HPDE6-E6E7 (cell line): ENCODE data around the gene BAZ1A.
"Not testable (repeated sequence)": the region's sequence is repeated elsewhere in the genome, so short reads cannot be mapped to it uniquely, and the experiment has no call there.

ENCODE experiments used
- DNase-seq: peaks from one replicate; pipeline ENCODE4 v3.0.0; 2011; ENCODE audit warnings: missing footprints; ENCODE audit errors: extremely low spot score

BAZ1A gene

GRCh38 chr14:34853041-34853440, 22.1 kb downstream of the BAZ1A start:
- no peak for DNase-seq

GRCh38 chr14:34851395-34851794, 23.8 kb downstream of the BAZ1A start:
- peak; percentile 33 for DNase-seq

GRCh38 chr14:34845869-34846268, 29.3 kb downstream of the BAZ1A start:
- no peak for DNase-seq

GRCh38 chr14:34843011-34843554, 32.1 kb downstream of the BAZ1A start:
- peak; percentile 81 for DNase-seq

- DNase-seq = no peak
Measured at GRCh38 chr14:34837801-34838322, 37.3 kb downstream of the BAZ1A start.

GRCh38 chr14:34835312-34835711, 39.8 kb downstream of the BAZ1A start:
- no peak for DNase-seq

GRCh38 chr14:34833549-34834523, 41.3 kb downstream of the BAZ1A start:
- DNase-seq = no peak

- no peak for DNase-seq
Measured at GRCh38 chr14:34826661-34827060, 48.5 kb downstream of the BAZ1A start.

GRCh38 chr14:34824826-34825225, 50.3 kb downstream of the BAZ1A start:
- no peak for DNase-seq

GRCh38 chr14:34824256-34824655, 50.9 kb downstream of the BAZ1A start:
- DNase-seq = no peak

- DNase-seq = no peak
Measured at GRCh38 chr14:34817768-34818167, 57.4 kb downstream of the BAZ1A start.

- DNase-seq = no peak
Measured at GRCh38 chr14:34810028-34810427, 65.1 kb downstream of the BAZ1A start.

GRCh38 chr14:34806257-34806656, 68.9 kb downstream of the BAZ1A start:
- no peak for DNase-seq

GRCh38 chr14:34804933-34805332, 70.2 kb downstream of the BAZ1A start:
- no peak for DNase-seq

- DNase-seq = not testable (repeated sequence)
Measured at GRCh38 chr14:34798861-34799260, 76.3 kb downstream of the BAZ1A start.

GRCh38 chr14:34797747-34798583, 77.2 kb downstream of the BAZ1A start:
- no peak for DNase-seq

- no peak for DNase-seq
Measured at GRCh38 chr14:34796902-34797301, 78.3 kb downstream of the BAZ1A start.

- no peak for DNase-seq
Measured at GRCh38 chr14:34794941-34795340, 80.2 kb downstream of the BAZ1A start.

GRCh38 chr14:34794217-34794616, 80.9 kb downstream of the BAZ1A start:
- DNase-seq = no peak

GRCh38 chr14:34792598-34792997, 82.6 kb downstream of the BAZ1A start:
- no peak for DNase-seq

- no peak for DNase-seq
Measured at GRCh38 chr14:34785223-34786006, 89.7 kb downstream of the BAZ1A start.
